Measurements from ENCODE around the gene ME3.

Gene ME3

DNA sequence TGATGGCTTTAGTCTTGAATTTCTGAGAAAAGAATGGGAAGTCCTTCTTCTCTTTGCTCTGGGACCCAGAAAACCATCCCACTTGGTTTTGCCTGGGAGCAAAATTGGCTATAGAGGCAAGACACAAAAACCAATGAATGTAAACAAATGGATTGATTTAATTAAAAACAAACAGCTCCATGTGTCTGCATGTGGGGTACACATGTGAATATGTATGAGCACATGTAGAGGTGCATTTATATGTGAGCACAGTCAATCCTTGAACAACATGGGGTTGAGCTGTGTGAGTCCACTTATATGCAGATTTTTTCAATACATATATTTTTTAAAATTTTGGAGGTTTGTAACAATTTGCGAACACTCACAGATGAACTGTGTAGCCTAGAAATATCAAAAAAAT is 210.5 kb downstream of the ME3 start:
- no peak for DNase-seq (ENCODE audit: low read depth in 2 of 2)

DNA sequence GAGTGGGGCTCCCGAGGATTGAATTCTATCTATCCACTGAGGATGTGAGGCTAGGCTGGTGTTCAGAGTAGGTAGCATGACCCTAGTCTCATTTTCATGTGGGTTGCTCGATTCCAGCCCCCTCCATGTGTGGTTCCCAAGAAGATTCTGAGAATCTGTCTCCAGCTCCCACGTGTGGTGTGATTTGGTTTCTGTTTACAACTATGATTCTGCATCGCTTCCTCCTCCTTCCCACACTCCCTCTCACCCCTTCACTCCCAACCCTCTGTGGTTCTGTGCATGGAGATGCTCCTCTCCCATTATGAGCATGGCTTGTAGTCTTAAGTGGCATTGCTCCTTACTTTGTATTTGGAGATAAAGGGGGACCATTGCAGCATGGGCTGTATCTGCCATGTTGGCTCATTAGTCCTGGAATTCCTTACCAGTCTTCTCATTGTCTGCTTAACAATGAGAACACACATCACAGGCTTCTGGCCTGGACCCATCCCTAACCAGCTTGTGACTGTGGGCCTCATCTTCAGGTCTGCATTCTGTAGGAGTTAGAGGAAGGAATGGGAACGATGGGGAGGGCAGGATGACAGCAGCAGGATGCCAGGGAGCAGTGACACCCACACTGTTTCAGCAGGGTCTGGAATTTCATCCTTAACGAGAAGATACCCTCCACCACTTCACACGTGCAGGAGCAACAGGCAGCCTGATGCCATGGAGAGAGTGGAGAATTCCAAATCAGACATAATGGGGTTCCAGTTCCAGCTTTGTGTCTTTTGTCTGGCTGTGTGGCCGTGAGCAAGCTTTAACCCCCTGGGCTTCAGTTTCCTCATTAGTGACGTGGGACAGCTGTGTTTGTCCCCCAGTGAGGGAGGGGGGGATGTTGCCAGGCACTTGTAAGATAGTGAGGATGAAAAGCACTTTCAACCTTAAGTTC is 211.7 kb downstream of the ME3 start:
- DNase-seq (ENCODE audit: low read depth in 2 of 2): no peak

DNA sequence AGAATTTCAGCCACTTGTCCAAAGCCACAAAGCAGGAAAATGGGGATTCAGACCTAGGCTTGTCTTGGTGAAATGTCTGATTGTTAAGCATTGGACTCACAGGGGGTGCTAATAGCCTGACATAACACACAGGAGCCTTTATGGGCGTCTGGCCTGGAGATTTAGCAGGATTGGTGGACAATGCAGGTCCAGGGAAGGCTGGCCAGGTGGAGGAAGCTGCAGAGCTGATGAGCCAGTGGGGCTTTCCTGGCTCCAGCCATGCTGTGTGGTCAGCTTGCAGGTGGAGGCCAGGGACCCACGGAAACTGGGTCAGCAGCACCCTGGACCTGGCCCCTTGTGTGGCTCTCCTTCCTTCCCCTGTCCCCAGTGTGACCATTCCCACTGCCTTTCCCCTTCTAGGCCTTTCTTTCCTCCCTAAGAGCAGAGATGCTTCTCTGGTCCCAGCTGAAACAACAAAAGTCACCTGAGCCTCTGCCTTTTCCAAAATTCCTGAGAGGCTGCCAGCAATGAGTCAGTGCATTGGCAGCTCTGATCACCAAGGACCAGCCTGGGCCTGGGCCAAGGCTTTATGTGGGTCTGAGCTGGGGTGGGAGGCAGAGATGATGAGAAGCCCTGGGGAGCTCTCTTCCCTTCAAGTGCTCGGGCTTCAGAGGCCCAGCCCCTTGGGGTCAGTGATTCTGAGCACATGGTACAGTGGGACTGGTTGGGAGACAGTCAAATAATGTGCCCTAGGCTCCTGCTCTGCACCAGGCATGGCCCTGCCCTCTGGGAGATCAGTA is 212.5 kb downstream of the ME3 start:
- peak; percentile 87 to 90 for DNase-seq (ENCODE audit: low read depth in 2 of 2)

DNA sequence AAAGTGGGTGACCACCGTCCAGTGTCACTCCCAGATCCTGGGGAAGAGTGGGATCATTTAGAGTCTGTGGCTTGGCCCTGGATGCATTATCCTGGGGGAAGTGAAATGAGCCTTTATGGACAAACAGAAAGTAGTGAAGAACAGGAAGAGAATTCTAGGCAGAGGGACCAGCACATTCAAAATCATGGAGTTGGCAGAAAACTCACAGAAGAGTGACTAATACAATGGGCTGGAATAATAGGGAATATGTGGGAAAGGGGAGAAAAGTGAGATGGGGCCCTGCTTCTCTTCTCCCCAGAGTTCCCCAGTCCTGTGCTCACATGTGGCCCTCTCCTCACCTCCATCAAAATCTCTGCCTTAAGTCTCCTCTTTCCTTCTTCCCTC is 213.4 kb downstream of the ME3 start:
- no peak for DNase-seq (ENCODE audit: low read depth in 2 of 2)

DNA sequence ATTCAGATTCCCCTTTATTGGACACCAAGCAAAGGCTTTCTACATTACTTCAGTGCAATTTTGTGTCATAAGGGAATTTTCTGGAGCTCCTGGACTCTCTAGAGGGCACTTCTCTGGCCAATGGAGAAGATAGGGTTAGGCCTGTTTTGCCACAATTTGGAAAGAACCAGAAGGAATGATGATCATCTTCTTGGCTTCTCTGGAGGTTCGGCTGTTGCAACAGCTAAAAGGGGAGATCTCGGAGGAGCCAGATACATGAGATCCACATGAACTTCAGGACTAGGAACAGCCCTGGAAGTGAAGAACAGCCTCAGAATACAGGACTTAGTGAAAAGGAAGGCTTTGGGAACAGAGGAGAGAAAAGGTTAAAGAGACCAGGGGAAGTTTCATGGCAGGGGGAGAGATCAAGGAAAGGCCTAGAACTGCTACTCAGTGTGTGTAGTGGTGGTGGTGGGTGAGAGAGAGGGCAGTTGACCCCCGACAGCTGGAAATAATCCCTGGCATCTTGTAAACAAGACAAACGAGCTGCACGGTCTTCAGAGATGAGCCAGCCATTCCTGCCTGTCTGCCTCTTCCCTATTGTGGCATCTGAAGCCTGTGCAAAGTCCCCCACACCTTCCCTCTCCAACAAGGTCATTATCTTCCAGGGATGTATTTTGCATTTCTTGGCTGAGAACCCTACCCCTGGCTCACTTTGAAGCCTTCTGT is 214.0 kb downstream of the ME3 start:
- DNase-seq (ENCODE audit: low read depth in 2 of 2): no peak

DNA sequence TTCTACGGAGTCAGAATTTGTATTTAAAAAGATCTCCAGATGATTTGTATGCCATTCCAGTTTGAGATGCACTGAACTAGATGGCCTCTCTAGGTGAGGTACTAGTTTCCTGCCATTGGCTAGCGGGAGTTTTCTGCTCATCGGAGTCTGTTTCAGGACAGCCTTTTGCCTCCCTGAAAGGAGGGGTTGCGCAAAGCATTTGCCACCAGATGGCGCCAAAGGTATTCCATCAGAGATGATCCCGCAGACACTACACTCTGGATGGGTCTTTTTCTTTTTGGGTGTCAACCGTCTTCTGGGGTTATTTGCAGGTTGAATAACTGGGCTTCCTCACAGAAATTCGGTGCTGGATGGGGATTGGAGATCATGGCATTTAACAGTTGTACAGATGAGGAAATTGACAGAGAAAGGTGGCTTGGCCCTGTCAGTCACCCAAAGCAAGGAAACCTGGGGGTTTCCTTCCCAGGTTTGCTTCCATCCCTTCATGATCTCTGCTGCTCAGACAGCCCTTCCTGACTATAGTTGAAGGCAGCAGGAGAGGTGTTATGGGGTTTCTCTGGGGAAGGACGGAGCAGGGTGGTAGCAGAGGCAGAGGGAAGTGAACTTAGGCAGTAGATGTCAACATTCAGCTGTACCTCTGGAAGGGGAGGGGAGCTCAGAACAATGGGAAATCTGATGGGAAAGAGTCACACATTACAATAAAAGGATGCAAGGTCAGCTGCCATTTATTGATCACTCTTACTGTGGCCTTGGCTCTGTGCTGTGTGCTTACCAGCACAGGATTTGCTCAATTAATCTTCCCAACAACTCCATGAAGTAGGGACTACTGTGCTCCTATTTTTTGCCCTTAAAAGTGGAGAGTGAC is 216.1 kb downstream of the ME3 start:
- DNase-seq (ENCODE audit: low read depth in 2 of 2): peak; percentile 65 to 67

DNA sequence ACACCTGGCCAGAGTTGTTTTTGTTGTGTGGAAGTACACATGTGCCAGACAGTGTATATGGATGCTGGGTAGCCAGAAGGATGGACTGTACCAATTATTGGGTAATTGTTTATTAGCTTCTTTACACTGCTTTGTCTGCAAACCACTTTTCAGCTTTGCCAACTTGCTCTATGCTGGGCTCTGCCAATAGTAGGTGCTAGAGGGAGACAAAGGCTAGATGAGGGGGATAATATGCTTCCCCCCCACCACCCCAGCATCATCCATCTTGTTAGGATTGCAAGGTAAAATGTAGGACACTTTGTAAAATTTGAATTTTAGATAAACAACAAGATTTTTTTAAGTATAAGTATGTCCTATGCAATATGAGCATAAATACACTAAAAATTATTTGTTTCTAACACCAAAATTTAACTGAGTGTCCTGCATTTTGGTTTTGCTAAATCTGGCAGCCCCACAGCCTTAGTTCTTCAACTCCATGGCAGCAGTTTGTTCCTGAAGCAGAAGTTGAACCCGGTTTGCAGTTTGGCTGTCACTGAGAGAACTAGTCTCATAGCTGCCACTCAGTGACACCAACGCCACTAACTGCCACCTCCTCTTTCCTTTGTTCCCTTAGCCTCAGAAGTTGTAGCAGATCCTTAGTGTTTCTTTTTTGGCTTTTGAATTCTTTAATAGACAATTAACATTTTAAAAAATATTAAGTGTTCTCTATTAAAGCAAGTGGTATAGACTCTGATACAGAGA is 219.0 kb downstream of the ME3 start:
- no peak for DNase-seq (ENCODE audit: low read depth in 2 of 2)

DNA sequence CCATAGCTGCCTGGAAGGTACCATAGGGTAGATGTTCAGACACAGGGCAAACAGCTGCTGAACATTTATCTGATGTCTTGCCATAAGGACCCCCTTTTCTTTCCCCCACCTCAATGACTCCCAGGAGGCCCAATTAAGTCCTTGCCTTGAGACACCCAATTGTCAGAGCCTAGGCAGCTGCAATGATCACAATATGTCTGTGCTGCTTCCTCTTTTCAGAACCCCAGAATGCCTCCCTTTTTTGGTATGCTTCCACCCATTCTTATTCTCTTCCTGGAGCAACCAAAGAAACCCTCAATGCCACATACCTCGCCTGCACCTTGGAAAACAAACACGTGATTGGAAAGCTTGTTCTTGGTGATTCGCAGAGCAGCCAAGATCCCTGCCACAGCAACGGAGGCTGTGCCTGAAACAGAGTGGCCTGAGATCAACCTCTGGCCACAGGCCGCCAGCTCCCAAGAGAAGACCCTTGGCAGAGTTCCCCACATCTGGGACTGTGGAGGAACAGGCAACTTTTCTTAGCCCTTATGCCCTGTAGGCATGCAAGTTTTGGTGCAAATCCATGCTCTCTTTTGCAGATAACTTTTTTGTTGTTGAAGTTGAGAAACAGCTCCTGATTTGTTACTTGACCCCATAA is 222.3 kb downstream of the ME3 start:
- no peak for DNase-seq (ENCODE audit: low read depth in 2 of 2)

DNA sequence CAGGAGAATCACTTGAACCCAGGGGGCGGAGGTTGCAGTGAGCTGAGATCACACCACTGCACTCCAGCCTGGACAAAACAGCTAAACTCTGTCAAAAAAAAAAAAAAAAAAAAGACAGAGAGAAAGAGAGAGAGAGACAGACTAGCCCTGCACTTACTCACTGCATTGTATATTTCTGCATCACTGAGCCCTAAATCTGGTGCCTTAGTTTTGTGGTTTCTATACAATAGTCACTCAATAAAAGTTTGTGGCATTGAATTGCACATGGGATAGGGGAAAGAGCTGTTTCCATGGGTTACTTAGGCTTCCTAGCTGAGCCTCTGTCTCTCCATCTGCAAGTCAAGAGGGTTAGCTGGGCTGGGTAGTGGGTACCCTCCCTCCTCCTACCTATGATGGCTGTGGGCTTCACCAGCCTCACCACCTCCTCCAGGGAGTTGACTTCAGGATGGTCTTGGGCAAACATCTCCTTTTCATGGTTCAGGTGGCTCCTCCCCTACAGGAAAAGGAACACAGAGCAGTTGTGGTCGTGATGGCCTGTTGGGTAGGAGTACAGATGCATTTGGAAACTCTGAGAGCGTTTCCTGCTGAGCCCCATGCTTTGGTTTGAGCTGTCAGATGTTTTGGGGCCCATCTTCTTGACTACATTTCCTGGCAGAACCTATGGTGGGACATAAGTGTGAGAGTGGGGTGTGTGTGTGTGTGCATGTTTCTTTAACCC is 224.5 kb downstream of the ME3 start:
- no peak for DNase-seq (ENCODE audit: low read depth in 2 of 2)

DNA sequence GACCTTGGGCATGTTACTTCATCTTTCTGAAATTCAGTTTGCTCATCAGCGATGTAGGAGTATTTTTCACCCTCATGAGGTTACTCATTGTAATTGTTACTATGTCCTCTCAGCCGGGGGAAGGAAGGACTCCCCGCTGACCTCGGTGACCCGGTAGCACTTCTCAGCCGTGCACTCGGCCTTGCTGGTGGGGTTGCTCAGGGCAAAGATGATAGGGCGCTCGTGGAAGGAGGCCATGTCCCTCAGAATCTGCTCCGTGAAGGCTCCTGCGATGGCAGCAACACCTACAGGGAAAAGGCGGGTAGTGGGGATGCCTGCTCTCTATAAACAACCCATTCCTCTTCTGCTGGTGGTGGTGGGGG is 225.5 kb downstream of the ME3 start:
- DNase-seq (ENCODE audit: low read depth in 2 of 2): no peak

DNA sequence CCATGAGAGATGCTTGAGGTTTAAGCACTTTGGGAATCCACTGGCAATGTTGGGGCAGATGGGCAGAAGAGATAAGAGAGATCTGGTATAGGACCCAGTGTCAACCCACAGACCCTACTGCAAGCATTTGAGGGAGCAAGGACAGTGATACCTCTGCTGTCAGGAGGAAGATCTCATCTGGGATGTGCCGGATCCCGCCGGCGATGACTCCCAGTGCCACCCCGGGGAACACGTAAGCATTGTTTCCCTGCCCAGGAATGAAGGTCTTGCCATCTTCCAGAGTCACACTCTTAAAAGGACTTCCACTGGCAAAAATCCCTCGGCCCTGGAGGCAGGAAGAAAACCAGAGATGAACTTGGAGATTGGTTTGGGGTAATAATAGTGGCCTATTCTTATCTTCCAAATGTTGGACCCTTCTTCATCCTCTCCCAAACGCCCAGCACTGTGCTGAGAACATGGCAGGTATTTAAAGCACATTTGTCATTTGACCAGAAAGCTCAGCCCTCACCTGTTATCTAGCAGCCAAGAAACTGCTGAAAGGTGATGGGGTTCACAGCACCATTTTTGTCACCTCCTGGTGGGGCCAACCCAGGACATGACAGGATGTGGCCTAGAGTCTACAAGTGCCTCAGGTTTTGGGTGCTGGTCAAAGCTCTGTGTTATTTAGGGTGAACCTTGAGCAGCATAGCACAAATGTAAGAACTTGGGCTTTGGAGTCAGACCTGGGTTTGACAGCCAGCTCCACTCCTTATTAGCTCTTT is 226.1 kb downstream of the ME3 start:
- DNase-seq (ENCODE audit: low read depth in 2 of 2): no peak

DNA sequence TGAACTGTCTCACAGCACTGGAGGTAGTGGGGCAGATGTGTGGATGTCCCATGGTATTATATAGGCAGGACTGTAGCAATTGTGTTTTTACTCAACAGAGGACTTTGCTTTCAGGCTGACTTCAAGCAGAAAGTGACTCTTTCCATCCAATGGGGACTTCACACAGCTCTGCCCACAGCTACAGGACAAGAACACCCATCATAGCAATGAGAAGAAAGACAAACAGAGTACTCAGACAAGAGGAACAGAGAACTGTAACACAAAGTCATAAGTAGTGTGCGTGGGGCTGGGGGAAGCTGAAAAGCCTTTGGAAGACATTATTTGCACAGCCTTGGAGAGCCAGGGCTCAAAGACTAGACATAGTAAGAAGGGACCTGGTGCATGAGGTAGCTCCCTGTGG is 227.4 kb downstream of the ME3 start:
- no peak for DNase-seq (ENCODE audit: low read depth in 2 of 2)

DNA sequence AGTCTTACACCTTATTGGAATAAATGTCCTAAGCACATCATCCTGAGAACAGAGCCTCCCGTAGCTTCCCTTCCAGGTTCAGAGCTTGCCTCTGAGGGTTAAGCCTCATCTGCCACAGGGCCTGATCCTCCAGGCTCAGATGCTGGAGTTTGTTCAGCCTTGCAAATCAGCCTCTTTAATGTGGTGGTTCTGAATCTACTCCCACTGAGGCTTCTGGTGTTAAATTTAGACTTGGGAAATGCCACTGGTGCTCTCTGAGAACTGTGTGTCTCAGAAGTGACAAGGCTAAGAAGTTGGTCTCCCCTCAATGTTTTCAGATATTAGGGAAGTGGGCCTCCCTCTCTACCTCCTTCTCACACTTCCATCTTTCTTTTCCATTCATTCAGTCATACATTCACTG is 229.0 kb downstream of the ME3 start:
- no peak for DNase-seq (ENCODE audit: low read depth in 2 of 2)

DNA sequence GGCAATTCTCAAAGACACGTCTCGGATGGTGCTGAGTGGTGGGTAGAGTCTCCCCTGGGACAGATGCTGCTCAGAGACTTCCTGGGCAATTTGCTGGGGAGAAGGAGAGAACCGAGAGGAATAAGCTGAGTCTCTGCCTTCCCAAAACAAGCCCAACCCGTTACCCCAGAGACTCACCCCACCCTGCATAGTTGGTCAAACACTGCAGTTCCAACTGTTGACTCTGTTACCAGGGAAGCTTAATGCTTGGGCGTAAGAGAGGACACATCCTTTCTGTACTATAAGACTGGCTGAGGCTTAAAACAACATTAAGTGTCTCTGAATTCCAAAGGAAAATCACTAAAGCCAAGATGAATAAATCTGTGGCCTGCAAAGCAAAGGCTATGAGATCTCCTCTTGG is 229.6 kb downstream of the ME3 start:
- no peak for DNase-seq (ENCODE audit: low read depth in 2 of 2)

DNA sequence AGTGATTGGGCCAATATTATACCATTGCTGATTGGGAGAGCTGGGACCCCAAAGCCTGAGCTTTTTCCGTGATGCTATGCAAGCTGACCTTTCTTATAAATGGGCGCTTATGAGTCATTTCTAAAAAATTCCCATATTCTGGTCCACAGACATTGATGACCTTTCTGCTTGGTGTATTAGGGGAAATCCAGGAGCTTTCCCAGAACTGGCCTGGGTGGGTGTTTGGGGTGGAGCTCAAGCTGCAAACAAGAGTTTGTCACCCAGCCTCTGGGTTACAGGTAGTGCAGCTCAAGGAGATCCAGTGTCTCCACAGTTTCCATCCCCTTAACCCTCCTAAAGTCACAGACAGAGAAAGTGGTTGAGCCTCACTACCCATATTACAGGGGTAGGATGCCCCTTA is 230.0 kb downstream of the ME3 start:
- DNase-seq (ENCODE audit: low read depth in 2 of 2): no peak

DNA sequence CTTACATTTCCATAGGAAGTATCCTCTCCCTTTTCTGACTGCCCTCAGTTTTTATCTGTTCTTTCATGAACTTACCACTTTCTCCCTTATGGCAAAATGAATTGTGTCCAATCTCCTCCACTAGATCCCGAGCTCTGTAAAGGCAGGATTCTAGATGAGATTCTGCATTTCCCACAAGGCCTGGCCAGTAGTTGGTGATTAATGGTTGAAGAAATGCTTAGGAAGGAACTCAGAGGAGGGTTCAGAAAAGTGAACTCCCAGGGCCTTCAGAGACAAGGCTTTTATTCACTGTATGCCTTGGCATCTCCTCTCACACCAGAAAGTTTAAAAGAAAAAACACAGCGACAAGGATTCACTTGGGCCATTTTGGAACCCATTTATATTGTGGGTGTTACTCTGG is 231.6 kb downstream of the ME3 start:
- no peak for DNase-seq (ENCODE audit: low read depth in 2 of 2)

DNA sequence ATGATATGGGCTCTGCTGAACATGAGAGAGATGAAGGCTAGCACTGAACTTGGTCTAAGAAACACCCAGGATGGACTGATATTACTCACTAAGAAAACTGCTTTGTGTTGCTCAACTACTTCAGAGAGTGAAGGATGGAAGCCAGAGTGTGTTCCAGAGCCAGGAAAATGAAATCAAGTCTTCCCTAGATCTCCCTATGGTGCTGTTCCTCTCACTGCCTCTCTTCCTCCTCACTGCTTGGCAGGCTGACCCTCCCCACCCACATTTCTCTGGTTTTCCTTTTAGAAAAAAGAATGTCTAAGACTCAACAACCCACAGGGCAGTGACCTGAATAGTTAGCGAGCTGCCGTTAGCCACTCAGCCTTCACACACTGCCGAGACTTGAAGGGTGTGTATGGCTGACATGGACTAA is 232.1 kb downstream of the ME3 start:
- peak in 1 of 2 experiments; percentile 35 for DNase-seq (ENCODE audit: low read depth in 2 of 2)

DNA sequence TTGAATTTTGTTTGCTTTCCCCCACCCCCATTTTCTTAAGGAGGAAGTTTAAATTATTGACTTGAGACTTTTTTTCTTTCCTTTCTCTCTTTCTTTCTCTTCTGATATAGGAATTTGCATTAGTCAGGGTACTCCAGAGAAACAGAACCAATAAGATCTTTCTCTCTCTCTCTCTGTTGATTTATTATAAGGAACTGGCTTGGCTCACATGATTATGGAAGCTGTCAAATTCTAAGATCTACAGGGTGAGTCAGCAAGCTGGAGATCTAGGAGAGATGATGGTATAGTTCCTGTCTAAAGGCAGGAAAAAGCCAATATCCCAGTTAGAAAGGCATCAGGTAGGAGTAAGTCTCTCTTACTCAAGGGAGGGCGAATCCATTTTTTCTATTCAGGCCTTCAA is 233.7 kb downstream of the ME3 start:
- peak; percentile 52 to 56 for DNase-seq (ENCODE audit: low read depth in 2 of 2)

DNA sequence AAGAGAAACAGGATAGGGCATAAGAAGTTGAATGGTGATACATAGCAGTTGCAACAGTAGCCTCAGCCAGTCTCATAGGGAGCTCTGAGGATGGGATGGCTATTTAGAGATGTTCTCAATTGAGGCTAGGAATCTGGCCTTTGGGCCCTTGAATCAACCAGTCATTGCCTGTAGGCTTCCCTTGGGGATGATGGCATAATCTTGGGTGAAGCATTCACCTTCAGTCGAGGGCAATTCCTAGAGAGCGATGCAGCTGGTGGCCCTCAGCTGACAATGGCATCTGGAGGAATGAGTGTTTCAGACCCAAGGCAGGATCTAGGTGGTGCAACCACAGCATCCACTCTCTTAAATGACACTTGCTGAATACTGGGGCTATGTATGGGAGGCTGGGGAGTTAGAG is 236.7 kb downstream of the ME3 start:
- no peak for DNase-seq (ENCODE audit: low read depth in 2 of 2)
